H1 (cell line): Measurements from ENCODE around the gene ACTR3C. TPM values are rescaled to one million over a fixed set of nuclear protein-coding genes. Genes with fewer than 3 reads are reported as not detected.
"Not testable (repeated sequence)": the region's sequence is repeated elsewhere in the genome, so short reads cannot be mapped to it uniquely, and the experiment has no call there.

ENCODE experiments used
- CTCF ChIA-PET: fragments of 300-600 bp; sonication (Branson Sonifier 250); formaldehyde crosslinking; loops from one replicate; lab custom pipeline; 2021; ENCODE audit not compliant: partially characterized antibody; lab: Charles Lee
- POLR2A ChIA-PET: fragments of 300-600 bp; sonication (Branson Sonifier 250); formaldehyde crosslinking; loops from one replicate; lab custom pipeline; 2021; ENCODE audit warnings: inconsistent platforms; ENCODE audit not compliant: partially characterized antibody; lab: Charles Lee
- DNase-seq, 2 experiments: peaks; one replicate each; pipeline versions ENCODE4 v3.0.0 to v3.0.0-alpha.2; 2010 to 2022; ENCODE audit warnings: low spot score in 2 of 2, low read depth in 1 of 2, mixed read lengths in 1 of 2
- FAIRE-seq: peaks from 2 replicates; lab custom pipeline; 2011; peaks lifted over from hg19 to GRCh38; lab: Jason Lieb, UNC
- H2AFZ ChIP-seq: 2 replicates; pipeline ENCODE4 v1.8.1; 2012; ENCODE audit warnings: low read length, inconsistent platforms
- H2AK5ac ChIP-seq: 2 replicates; pipeline ENCODE4 v1.6.1; 2013; ENCODE audit warnings: low read depth, low read length
- H2BK120ac ChIP-seq: replicated peaks from 2 replicates; pipeline ENCODE3; 2013; ENCODE audit warnings: low read depth, low read length, inconsistent platforms
- H2BK12ac ChIP-seq: 2 replicates; pipeline ENCODE4 v1.6.1; 2013; ENCODE audit warnings: low read depth, low read length
- H2BK15ac ChIP-seq: 2 replicates; pipeline ENCODE4 v1.6.1; 2013; ENCODE audit warnings: low read length
- H2BK20ac ChIP-seq: 2 replicates; pipeline ENCODE4 v1.6.1; 2013; ENCODE audit warnings: low read length
- H2BK5ac ChIP-seq: 2 replicates; pipeline ENCODE4 v1.6.1; 2013; ENCODE audit warnings: low read depth, low read length
- H3K14ac ChIP-seq: 2 replicates; pipeline ENCODE4 v1.6.1; 2013; ENCODE audit warnings: inconsistent platforms; ENCODE audit not compliant: insufficient read length
- H3K18ac ChIP-seq: 2 replicates; pipeline ENCODE4 v1.6.1; 2013; ENCODE audit warnings: low read length; ENCODE audit errors: extremely low read depth
- H3K23ac ChIP-seq: 2 replicates; pipeline ENCODE4 v1.6.1; 2013; ENCODE audit warnings: inconsistent platforms; ENCODE audit not compliant: insufficient read length
- H3K23me2 ChIP-seq: 2 replicates; pipeline ENCODE4 v1.6.1; 2013; ENCODE audit warnings: low read depth, low read length
- H3K27ac ChIP-seq: 2 replicates; pipeline ENCODE4 v1.6.1; 2011; ENCODE audit warnings: low read depth, low read length, inconsistent platforms
- H3K27me3 ChIP-seq, 4 experiments: replicated peaks in 1 of 4; 1 replicate in 1 of 4; 2 replicates in 3 of 4; pipeline versions ENCODE4 v1.6.1 to v1.8.1; 2011 to 2013; ENCODE audit warnings: low read length in 3 of 4, mild to moderate bottlenecking in 3 of 4, inconsistent platforms in 2 of 4, mixed read lengths in 2 of 4, moderate library complexity in 1 of 4; ENCODE audit not compliant: control insufficient read depth in 3 of 4, insufficient read depth in 3 of 4; ENCODE audit errors: extremely low read depth in 1 of 4
- H3K36me3 ChIP-seq, 4 experiments: 2 replicates each; pipeline versions ENCODE4 v1.6.1 to v1.8.1; 2011 to 2013; ENCODE audit warnings: mild to moderate bottlenecking in 4 of 4, low read length in 3 of 4, moderate library complexity in 2 of 4, control low read depth in 1 of 4, inconsistent platforms in 1 of 4; ENCODE audit not compliant: insufficient read depth in 4 of 4, control insufficient read depth in 2 of 4
- H3K4ac ChIP-seq: replicated peaks from 2 replicates; pipeline ENCODE3; 2013; ENCODE audit warnings: low read length, low read depth, mixed read lengths, inconsistent platforms; ENCODE audit not compliant: insufficient read length
- H3K4me1 ChIP-seq, 4 experiments: replicated peaks in 1 of 4; 1 replicate in 1 of 4; 2 replicates in 3 of 4; pipeline versions ENCODE4 v1.6.1 to v1.8.1; 2011 to 2013; ENCODE audit warnings: low read length in 3 of 4, inconsistent platforms in 2 of 4, mixed read lengths in 1 of 4; ENCODE audit not compliant: insufficient read depth in 4 of 4, control insufficient read depth in 3 of 4
- H3K4me2 ChIP-seq, 2 experiments: 2 replicates each; pipeline versions ENCODE4 v1.6.1 to v1.8.1; 2011 to 2013; ENCODE audit warnings: low read depth in 2 of 2, low read length in 2 of 2, control low read depth in 1 of 2, inconsistent platforms in 1 of 2, mild to moderate bottlenecking in 1 of 2; ENCODE audit not compliant: insufficient read depth in 1 of 2
- H3K4me3 ChIP-seq, 4 experiments: fragments of 200-600, 300-600 bp in 1 of 4; sonication (generic), shearing (Covaris generic), sonication (Bioruptor Twin) in 1 of 4; 2 replicates each; pipeline versions ENCODE4 v1.5.1 to v1.8.1; 2011 to 2016; ENCODE audit warnings: low read length in 4 of 4, low read depth in 3 of 4, control low read depth in 2 of 4, inconsistent platforms in 2 of 4, mild to moderate bottlenecking in 2 of 4, mixed read lengths in 1 of 4, moderate library complexity in 1 of 4; ENCODE audit not compliant: insufficient read depth in 2 of 4; ENCODE audit errors: extremely low read depth in 1 of 4
- H3K56ac ChIP-seq: replicated peaks from 2 replicates; pipeline ENCODE3; 2013; ENCODE audit warnings: low read depth, mild to moderate bottlenecking, mixed read lengths, low read length, inconsistent platforms; ENCODE audit not compliant: insufficient read length
- H3K79me1 ChIP-seq: 2 replicates; pipeline ENCODE4 v1.6.1; 2013; ENCODE audit warnings: low read depth, low read length, control low read depth
- H3K79me2 ChIP-seq, 2 experiments: 2 replicates each; pipeline versions ENCODE4 v1.6.1 to v1.8.1; 2012 to 2013; ENCODE audit warnings: low read length in 2 of 2, mild to moderate bottlenecking in 2 of 2, inconsistent platforms in 1 of 2; ENCODE audit not compliant: insufficient read depth in 2 of 2, control insufficient read depth in 1 of 2
- H3K9ac ChIP-seq, 4 experiments: replicated peaks in 1 of 4; 1 replicate in 1 of 4; 2 replicates in 3 of 4; pipeline versions ENCODE4 v1.6.1 to v1.8.1; 2011 to 2013; ENCODE audit warnings: low read depth in 3 of 4, low read length in 3 of 4, control low read depth in 2 of 4, mild to moderate bottlenecking in 2 of 4, moderate library complexity in 2 of 4, inconsistent platforms in 1 of 4; ENCODE audit errors: extremely low read depth in 1 of 4
- H3K9me3 ChIP-seq, 2 experiments: 2 replicates each; pipeline versions ENCODE4 v1.6.1 to v1.8.1; 2012 to 2013; ENCODE audit warnings: mild to moderate bottlenecking in 2 of 2, moderate library complexity in 2 of 2, control low read depth in 1 of 2, inconsistent platforms in 1 of 2, low read depth in 1 of 2, low read length in 1 of 2, mixed read lengths in 1 of 2; ENCODE audit not compliant: insufficient read depth in 2 of 2
- H4K20me1 ChIP-seq, 2 experiments: replicated peaks in 1 of 2; 2 replicates each; pipeline versions ENCODE3 to v1.8.1; 2011 to 2013; ENCODE audit warnings: inconsistent platforms in 2 of 2, low read length in 2 of 2, mild to moderate bottlenecking in 1 of 2; ENCODE audit not compliant: insufficient read depth in 2 of 2, control insufficient read depth in 1 of 2
- H4K5ac ChIP-seq: 2 replicates; pipeline ENCODE4 v1.6.1; 2013; ENCODE audit warnings: low read length, low read depth, mixed read lengths, inconsistent platforms; ENCODE audit not compliant: insufficient read length
- H4K8ac ChIP-seq: 2 replicates; pipeline ENCODE4 v1.8.0; 2013; ENCODE audit warnings: mild to moderate bottlenecking, moderate library complexity, low read length, inconsistent platforms; ENCODE audit not compliant: insufficient read depth; ENCODE audit errors: extremely low read depth
- H4K91ac ChIP-seq: replicated peaks from 2 replicates; pipeline ENCODE3; 2013; ENCODE audit warnings: low read length, mixed read lengths, inconsistent platforms; ENCODE audit not compliant: insufficient read length
- CTCF ChIP-seq, 3 experiments: IDR thresholded peaks; 1 replicate in 2 of 3; 2 replicates in 1 of 3; pipeline versions ENCODE4 v1.5.1 to v1.6.1; 2011; ENCODE audit warnings: low read length in 3 of 3, mild to moderate bottlenecking in 3 of 3, inconsistent platforms in 2 of 3, low read depth in 1 of 3, moderate library complexity in 1 of 3; ENCODE audit not compliant: insufficient read depth in 1 of 3; ENCODE audit errors: control extremely low read depth in 1 of 3
- NANOG ChIP-seq: IDR thresholded peaks from 2 replicates; pipeline ENCODE4 v1.6.1; 2011; ENCODE audit warnings: low read length, low read depth, mild to moderate bottlenecking, inconsistent platforms; ENCODE audit not compliant: insufficient read depth, poor library complexity, severe bottlenecking
- RAD21 ChIP-seq, 2 experiments: IDR thresholded peaks in 1 of 2; conservative IDR thresholded peaks in 1 of 2; 2 replicates each; pipeline ENCODE4 v1.6.1; 2011; ENCODE audit warnings: low read depth in 2 of 2, low read length in 2 of 2, improper control_type of control experiment in 1 of 2, inconsistent platforms in 1 of 2, mild to moderate bottlenecking in 1 of 2, moderate library complexity in 1 of 2
- WGBS, 2 experiments: shearing (Covaris generic) in 1 of 2; methylation state at CpG; one replicate each; pipeline versions ENCODE4 v1.1.6 to v1.1.7; 2013 to 2015; ENCODE audit warnings: low lambda C conversion rate in 2 of 2, mixed read lengths in 2 of 2, inconsistent platforms in 1 of 2, low coverage in 1 of 2, missing lambda C conversion rate in 1 of 2; ENCODE audit not compliant: insufficient replicate concordance in 2 of 2, insufficient coverage in 1 of 2, insufficient read length in 1 of 2; ENCODE audit errors: extremely low coverage in 1 of 2, missing lambda C conversion rate in 1 of 2; 5-methylcytosine and 5-hydroxymethylcytosine counted together
- polyA plus RNA-seq, 7 experiments: library from polyadenylated mRNA; depleted of rRNA in 3 of 7; stranded (reverse) in 5 of 7; unstranded in 2 of 7; fragments of >200 nt in 5 of 7; fragments of 200-250 nt in 2 of 7; gene quantifications; 1 replicate in 5 of 7; 2 replicates in 1 of 7; 4 replicates in 1 of 7; pipeline versions ENCODE4 v1.2.1 to v1.2.3, GENCODE V29; 2011 to 2013; ENCODE audit warnings: missing spikeins in 2 of 7, mixed read lengths in 2 of 7
- total RNA-seq: library from RNA; stranded (reverse); fragmentation: NEBNext Ultra II Directional; extraction: Animal tissue kit (Norgen Biotek cat#: 25700); gene quantifications from 2 replicates; pipeline ENCODE4 v1.2.1, GENCODE V29; 2021

ACTR3C gene
- total and polyA plus RNA-seq, 2 of the 8 experiments (the other 6 are each of a cell fraction or from before 2014, with no cell fraction given): 1.5 TPM; not detected in 1

GRCh38 chr7:150276132-150276695 lies 47.1 kb downstream of the ACTR3C start:
- WGBS, 2 experiments: 13% methylated on average over 6 of the region's 6 CpGs; no CpG with 5 or more reads in 1 of the 2 experiments
- H3K18ac ChIP-seq, H3K9me3 ChIP-seq, H4K8ac ChIP-seq, H2AK5ac ChIP-seq, POLR2A ChIA-PET, H4K91ac ChIP-seq, H3K79me1 ChIP-seq, H2BK120ac ChIP-seq, H4K5ac ChIP-seq, H3K23me2 ChIP-seq, H2AFZ ChIP-seq, H3K79me2 ChIP-seq, H3K9ac ChIP-seq, H3K4me1 ChIP-seq, H3K56ac ChIP-seq, H4K20me1 ChIP-seq, H3K36me3 ChIP-seq, H2BK20ac ChIP-seq, H3K14ac ChIP-seq, H2BK15ac ChIP-seq, H3K4me3 ChIP-seq, H2BK12ac ChIP-seq, H3K27me3 ChIP-seq, H3K23ac ChIP-seq, H3K27ac ChIP-seq, H3K4ac ChIP-seq, H2BK5ac ChIP-seq: not testable (repeated sequence)
- CTCF ChIA-PET: interaction anchor here (1.2 kb wide), 1 partner anchor 9 kb away, joined by 3 read pairs; no protein-coding TSS in a partner anchor
- DNase-seq (peak in 1 of 2 experiments; percentile 17), FAIRE-seq (peak; percentile 71)
- H3K4me2 ChIP-seq: peak overlapping the region; percentile 27 to 45; a peak in 3 of 4 replicates
- TF ChIP-seq NANOG (peak; percentile 50), CTCF (IDR thresholded peaks at IDR 0.05; ENCODE audit: control extremely low read depth in 1 of 3, insufficient read depth in 1 of 3, low read depth in 1 of 3, low read length in 3 of 3) (peak in 2 of 3 experiments; percentile 50 to 51; a peak in 3 of 4 replicates), RAD21 (IDR thresholded peaks at IDR 0.05 in 1 of 2, conservative IDR thresholded peaks at IDR 0.05 in 1 of 2; ENCODE audit: low read depth in 2 of 2, low read length in 2 of 2) (peak; percentile 60 to 71)
